GM21515 (cell line): ENCODE measurements around the gene LTBP1.

Experiments used
- ATAC-seq: cut with Tn5 transposase; IDR thresholded peaks from one replicate; pipeline ENCODE4 v1.9.1; 2021; ENCODE audit not compliant: unreplicated experiment

The LTBP1 gene

DNA sequence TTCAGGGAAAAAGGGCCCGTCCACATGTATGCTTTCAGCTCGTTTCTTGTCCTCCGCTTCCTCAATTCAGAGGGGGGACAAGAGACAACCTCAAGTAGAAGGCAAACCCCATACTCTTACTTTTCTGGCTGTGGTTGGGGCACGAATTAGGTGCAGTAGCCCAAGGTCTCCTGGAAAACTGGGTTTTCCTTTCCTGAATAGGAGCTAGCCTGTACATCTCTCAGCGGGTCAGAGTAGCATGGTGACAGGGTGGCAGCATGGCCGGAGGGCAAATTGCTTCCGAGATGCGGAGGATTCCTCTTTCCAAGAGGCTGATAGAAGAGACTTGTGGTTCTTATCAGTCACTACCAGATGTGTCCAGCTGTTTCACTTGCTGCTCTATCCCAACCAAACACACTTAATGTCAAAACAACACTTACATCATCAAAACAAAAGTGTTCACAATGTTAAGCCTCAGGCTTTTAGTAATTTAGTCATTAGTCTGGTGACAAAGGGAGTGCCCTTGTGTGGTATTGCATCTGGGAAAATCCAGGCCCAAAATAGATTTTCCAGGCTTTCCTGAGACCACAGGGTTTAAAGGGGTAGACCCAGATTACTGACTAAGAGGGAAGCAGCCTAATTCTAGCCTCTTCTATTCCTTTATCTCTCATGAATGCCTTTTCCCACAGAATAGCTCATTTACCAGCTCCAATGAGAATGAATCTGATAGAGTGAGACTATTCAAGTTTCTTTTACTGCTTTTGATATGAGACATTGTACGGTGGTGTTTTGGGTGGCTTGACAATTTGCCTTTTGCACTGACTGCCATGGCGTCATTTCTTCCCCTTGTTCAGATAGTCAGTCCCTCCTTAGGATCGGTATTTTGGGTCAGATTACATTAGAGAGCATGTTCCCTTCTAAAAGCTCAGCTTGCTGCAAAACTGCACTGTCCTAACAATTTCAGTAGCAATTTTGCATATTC is 162.0 kb downstream of the LTBP1 start:
- ATAC-seq, result no peak

- no peak for ATAC-seq
Measured at GRCh38 chr2:33110461-33110860, 163.7 kb downstream of the LTBP1 start.

DNA sequence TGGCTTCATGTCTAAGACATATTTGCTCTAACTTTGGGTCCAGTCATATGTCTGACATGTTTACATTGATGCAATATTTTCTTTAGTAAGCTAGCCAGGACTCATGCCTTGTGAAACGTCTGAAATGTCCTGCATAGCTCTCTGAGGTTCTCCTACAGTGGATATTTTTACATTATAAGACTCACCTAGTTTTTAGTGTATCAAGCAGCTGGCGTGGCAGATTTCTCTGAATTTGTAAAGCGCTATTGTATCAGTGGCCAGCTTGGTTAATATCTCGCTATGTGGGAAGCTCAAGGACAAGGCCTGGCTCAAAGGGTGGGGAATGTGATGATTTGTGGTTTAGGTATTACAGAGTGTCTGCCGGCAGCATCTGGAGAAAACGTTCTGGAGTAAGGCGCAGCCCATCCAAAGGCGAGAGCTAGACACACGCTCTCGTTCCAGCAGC is 164.3 kb downstream of the LTBP1 start:
- ATAC-seq, result no peak

DNA sequence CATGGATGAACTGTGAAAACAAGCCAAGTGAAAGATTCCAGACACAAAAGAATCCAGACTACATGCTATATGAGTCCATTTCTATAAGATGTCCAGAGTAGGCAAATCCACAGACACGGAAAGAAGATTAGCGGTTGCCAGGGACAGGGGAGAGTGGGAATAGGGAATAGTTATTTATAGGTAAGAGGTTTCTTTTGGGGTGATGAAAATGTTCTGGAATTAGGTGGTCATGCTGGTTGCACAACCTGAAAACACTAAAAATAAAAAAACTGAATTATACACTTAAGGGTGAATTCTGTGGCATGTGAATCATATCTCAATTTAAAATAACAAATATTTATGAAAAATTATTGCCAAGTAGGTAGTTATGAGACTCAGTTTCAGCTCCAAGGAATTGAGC is 168.4 kb downstream of the LTBP1 start:
- ATAC-seq, result no peak

DNA sequence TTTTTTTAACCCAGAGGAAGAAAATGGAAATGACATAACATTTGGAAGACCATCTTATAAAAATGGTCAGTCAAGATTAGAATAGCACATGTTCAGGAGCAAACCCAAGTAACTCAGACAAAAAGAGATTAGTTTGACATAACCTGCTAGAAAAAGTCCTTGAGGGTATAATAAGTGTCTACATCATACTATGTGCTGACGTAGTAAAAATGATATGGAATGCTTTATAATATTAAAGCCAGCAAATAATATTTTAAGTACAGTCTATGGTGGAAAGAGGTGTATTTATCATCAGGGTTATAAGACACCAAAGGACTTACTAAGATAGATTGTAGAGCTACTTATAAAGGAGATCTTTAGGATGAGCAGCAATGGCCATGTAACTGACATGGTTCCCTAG is 169.0 kb downstream of the LTBP1 start:
- no peak for ATAC-seq

- ATAC-seq, result no peak
Measured at GRCh38 chr2:33116799-33117198, 170.0 kb downstream of the LTBP1 start.

- ATAC-seq, result no peak
Measured at GRCh38 chr2:33118651-33119050, 171.9 kb downstream of the LTBP1 start.

DNA sequence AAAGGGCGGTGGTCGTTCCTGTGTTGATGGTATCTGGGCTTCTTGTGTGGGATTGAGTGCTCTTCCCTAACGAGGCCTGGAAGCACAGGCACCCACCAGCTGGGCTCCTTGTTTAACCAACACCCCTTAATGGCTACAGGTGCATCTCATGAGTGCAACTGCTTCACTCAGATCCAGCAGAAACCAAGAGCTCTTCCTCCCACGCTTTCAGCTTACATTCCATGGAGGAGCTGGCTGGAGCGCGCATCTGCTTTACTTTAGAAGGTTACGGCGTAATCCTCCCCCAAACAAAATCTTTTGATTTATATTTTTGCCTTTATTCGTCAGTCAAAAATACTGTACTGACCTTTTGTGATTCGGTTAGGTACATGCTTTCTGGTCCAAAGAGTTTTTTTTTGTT is 174.7 kb downstream of the LTBP1 start:
- no peak for ATAC-seq

DNA sequence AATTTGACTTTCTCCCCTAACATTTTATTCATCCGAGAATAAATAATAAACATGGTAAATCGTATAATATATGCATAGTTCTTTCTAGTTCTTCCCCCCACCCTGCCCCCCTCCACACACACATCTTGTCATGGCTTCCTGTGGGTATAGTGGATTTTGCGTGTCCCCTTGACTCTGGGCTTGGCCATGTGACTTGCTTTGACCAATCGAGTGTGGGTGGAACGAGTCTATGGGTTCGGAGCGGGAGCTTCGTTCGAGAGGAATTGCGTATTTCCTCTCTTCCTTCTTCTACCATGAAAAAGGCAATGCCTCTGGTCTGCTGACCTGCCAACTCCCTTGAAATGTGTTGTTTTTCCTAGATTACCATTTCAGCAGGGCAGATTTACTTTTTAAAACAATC is 175.2 kb downstream of the LTBP1 start:
- no peak for ATAC-seq

DNA sequence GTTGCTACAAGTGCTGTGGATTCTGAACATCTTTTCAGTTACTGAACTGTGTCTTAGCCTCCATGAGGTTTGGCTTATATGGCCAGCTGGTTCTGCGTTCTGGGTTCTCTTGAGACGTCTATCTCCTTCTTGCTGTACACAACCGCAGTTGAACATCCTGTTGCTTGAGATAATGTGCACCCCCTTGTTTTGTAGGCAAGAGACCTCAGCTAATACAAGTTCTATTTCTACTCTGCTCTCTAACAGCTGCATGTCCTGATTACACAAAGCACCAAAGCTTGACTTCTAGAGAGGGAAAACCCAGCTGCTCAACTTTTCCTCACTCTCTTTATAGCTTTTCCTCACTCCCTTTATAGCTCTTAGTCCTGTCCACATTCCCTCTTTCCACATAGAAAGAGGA is 176.0 kb downstream of the LTBP1 start:
- no peak for ATAC-seq

DNA sequence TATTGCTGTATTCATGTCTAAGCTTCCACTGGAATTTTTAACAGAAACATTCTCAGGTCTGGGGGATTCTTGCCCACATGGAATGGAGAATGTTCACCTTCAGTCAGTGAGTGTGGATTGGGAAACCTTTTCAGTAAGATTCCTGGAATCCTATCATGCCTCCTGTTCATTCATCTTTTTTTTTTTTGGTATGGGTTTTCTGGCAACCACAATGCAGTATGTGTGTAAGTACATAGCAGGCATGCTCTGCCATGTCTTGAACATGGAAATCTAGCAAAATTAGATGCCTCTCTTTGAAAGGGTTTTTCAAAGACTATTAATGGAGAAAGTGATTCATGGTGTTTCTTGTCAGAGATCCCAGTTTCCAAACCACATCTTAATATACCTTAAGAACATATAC is 176.5 kb downstream of the LTBP1 start:
- no peak for ATAC-seq

DNA sequence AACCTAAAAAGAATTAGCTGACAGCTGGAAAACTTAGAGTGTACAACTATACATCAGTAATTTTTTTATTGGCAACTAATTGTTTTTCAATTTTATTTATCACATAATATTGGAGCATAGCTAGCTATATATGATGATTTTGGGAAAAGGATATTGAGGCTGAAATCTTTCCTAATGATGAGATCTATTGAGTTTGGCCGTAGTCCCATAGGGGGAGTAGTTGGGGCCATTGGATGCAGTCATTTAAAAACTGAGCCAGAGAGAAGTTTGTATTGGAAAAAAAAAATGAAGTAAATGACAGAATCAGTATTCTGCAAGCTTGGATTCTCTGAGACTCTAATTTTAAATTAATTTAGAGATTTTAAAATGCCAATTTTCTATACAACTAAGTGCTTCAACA is 179.8 kb downstream of the LTBP1 start:
- ATAC-seq, result no peak

- no peak for ATAC-seq
Measured at GRCh38 chr2:33126958-33127357, 180.2 kb downstream of the LTBP1 start.

DNA sequence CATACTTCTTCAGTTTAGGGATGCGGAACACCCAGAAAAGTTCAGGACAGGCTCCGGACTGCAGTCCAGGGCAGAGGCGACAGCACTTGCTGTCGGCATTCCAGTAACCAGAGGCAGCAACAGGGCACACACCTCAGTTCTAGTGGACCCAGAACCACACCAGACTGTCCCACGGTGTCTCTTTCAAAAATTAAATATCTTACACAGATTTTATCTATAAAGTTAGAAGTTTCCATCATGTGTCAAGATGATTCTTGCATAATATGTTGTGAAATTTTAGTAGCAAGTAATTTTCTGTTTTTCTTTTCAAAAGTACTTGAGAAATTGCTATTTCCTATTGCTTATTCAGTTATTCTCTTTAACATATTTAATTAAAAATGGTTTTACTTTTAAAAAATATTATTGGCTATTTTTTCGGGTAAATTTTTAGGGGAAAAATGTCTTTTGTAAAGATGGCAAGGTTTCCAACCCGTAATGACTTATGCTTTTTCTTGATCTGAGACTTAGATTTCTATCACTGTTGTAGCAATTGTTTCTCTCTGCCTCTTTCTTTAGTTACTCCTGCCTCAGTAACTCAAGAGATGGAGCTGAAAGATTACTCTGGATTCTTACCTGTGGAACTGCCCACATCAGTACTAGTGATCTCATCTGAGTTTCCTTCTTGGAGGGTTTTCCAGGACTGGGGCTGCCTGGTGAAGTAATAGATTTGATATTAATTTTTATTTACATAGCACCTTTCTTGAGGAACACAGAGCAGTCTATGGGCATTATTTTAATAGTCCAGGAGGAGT is 182.7 kb downstream of the LTBP1 start:
- no peak for ATAC-seq

- no peak for ATAC-seq
Measured at GRCh38 chr2:33130054-33130447, 183.3 kb downstream of the LTBP1 start.

DNA sequence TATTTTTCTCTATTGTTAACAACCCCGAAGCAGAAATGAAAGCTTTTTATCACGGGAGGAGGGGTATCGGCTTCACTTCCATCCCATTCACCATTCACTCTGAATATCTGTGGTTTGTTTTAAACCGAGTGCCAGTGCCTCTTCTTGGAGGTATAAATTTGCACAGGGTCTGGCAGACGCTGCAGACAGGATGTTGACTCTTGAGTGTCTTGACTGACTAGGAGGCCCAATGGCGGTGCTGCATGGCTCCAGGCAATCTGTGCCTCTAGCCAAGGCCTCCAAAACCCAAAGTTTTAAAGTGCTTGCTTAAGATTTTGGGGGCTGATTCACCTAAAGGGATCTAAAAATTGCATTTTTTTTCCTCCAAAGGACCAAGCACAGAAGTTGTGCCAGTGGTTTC is 183.8 kb downstream of the LTBP1 start:
- no peak for ATAC-seq

DNA sequence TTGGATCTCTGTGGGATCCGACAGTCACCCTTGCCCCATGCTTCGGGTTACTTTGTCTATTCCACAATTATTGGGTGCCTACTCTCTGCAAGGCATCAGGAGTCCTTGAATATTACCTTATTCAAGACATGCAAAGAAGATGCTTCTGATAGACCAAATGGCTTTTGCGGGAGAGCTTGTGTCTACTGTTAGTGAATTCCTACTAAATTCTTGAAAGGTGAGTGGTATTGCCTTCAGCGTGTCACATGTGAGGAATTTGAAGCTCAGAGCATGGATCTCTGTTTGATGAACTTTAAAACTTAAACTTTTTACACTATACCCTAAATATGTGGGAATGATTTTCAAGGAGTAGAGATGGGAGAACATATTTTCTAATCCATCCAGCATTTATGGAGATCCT is 184.4 kb downstream of the LTBP1 start:
- ATAC-seq, result no peak

GRCh38 chr2:33131749-33132148 is 185.0 kb downstream of the LTBP1 start:
- no peak for ATAC-seq

DNA sequence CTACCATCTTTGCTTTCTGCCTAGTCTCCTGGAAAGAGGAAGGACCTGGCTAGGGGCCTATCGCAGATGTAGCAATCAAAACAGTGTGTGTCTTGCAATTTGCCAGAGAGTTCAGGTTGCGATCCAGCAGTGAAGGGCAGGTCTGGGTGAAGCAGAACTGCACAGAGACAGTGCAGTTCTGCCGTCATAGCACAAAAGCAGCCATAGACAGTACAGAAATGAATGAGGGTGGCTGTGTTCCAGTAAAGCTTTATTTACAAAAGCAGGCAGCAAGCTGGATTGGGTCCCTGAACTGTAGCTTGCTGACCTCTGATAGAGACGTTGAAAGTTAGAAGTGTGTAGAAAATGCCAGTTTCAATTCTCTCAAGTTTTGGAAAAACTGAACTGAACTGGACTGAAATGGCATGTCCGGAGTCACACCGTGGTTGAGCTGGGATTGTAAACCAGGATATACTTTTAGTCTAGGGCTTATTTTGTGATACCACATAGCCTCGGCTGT is 186.8 kb downstream of the LTBP1 start:
- no peak for ATAC-seq

- ATAC-seq, result no peak
Measured at GRCh38 chr2:33134086-33134771, 187.5 kb downstream of the LTBP1 start.
